A549 (cell line): Measurements from ENCODE around the gene TNFSF8.
A peak's percentile ranks its signal among the peaks of the same experiment; 100 is the strongest.

ENCODE experiments used
- EP300 ChIP-seq, 2 experiments: fragments of >200 bp; sonication (Bioruptor Twin); formaldehyde crosslinking; IDR thresholded peaks; 2 replicates in 1 of 2; 3 replicates in 1 of 2; pipeline ENCODE4 v1.6.1; 2016 to 2017
- HDAC2 ChIP-seq: fragments of 200-600 bp; sonication (generic); IDR thresholded peaks from 2 replicates; pipeline ENCODE4 v1.6.1; 2016
- HMGXB4 ChIP-seq: fragments of 250-450 bp; sonication (Bioruptor Pico); IDR thresholded peaks from 2 replicates; pipeline ENCODE4 v1.5.0; 2021; ENCODE audit warnings: mild to moderate bottlenecking, moderate library complexity, borderline replicate concordance
- KDM1A ChIP-seq: fragments of 200-600 bp; sonication (generic); IDR thresholded peaks from 2 replicates; pipeline ENCODE4 v1.6.1; 2016; ENCODE audit warnings: low read depth, mild to moderate bottlenecking
- MAFK ChIP-seq: fragments of 450-650 bp; IDR thresholded peaks from 2 replicates; pipeline ENCODE4 v1.6.1; 2014; ENCODE audit not compliant: partially characterized antibody
- MYC ChIP-seq: IDR thresholded peaks from 2 replicates; pipeline ENCODE4 v1.6.1; 2012; ENCODE audit warnings: mild to moderate bottlenecking, inconsistent platforms, low read length, improper control_type of control experiment, borderline replicate concordance
- TF ChIP-seq, protein P1 (sequence below): fragments of >200 bp; sonication (Bioruptor Twin); formaldehyde crosslinking; IDR thresholded peaks from 3 replicates; pipeline ENCODE4 v1.6.1; 2016
- TF ChIP-seq, protein P2 (sequence below): fragments of >200 bp; sonication (Bioruptor Twin); formaldehyde crosslinking; IDR thresholded peaks from 3 replicates; pipeline ENCODE4 v1.5.1; 2016
- TF ChIP-seq, protein P3 (sequence below): fragments of 450-650 bp; IDR thresholded peaks from 2 replicates; pipeline ENCODE4 v1.6.1; 2014; ENCODE audit warnings: antibody characterized with exemption

- TF ChIP-seq MYC (no peak), EP300 (IDR thresholded peaks at IDR 0.05) (peak; percentile 95 to 96), KDM1A (no peak), HDAC2 (no peak), MAFK (no peak), HMGXB4 (CRISPR knock-in tag) (no peak)
- TF ChIP-seq, protein P1, sequence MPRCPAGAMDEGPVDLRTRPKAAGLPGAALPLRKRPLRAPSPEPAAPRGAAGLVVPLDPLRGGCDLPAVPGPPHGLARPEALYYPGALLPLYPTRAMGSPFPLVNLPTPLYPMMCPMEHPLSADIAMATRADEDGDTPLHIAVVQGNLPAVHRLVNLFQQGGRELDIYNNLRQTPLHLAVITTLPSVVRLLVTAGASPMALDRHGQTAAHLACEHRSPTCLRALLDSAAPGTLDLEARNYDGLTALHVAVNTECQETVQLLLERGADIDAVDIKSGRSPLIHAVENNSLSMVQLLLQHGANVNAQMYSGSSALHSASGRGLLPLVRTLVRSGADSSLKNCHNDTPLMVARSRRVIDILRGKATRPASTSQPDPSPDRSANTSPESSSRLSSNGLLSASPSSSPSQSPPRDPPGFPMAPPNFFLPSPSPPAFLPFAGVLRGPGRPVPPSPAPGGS = peak; percentile 98; the same call in 2 of the 3 replicates
- TF ChIP-seq, protein P2, sequence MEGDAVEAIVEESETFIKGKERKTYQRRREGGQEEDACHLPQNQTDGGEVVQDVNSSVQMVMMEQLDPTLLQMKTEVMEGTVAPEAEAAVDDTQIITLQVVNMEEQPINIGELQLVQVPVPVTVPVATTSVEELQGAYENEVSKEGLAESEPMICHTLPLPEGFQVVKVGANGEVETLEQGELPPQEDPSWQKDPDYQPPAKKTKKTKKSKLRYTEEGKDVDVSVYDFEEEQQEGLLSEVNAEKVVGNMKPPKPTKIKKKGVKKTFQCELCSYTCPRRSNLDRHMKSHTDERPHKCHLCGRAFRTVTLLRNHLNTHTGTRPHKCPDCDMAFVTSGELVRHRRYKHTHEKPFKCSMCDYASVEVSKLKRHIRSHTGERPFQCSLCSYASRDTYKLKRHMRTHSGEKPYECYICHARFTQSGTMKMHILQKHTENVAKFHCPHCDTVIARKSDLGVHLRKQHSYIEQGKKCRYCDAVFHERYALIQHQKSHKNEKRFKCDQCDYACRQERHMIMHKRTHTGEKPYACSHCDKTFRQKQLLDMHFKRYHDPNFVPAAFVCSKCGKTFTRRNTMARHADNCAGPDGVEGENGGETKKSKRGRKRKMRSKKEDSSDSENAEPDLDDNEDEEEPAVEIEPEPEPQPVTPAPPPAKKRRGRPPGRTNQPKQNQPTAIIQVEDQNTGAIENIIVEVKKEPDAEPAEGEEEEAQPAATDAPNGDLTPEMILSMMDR = no peak
- TF ChIP-seq, protein P3, sequence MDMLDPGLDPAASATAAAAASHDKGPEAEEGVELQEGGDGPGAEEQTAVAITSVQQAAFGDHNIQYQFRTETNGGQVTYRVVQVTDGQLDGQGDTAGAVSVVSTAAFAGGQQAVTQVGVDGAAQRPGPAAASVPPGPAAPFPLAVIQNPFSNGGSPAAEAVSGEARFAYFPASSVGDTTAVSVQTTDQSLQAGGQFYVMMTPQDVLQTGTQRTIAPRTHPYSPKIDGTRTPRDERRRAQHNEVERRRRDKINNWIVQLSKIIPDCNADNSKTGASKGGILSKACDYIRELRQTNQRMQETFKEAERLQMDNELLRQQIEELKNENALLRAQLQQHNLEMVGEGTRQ = no peak
These were observed 22.2 kb downstream of the TNFSF8 start for GRCh38 chr9:114908104-114908622.
